GM19238 (cell line): ENCODE measurements around the gene VIM.
A peak's percentile ranks its signal among the peaks of the same experiment; 100 is the strongest.
"Not testable (repeated sequence)": the region's sequence is repeated elsewhere in the genome, so short reads cannot be mapped to it uniquely, and the experiment has no call there.

Experiments used
- DNase-seq: peaks from one replicate; pipeline ENCODE4 v3.0.0; 2011; ENCODE audit warnings: low spot score; ENCODE audit not compliant: insufficient read length

VIM gene

GRCh38 chr10:17256051-17256450 is 28.0 kb downstream of the VIM start:
- no peak for DNase-seq

DNA sequence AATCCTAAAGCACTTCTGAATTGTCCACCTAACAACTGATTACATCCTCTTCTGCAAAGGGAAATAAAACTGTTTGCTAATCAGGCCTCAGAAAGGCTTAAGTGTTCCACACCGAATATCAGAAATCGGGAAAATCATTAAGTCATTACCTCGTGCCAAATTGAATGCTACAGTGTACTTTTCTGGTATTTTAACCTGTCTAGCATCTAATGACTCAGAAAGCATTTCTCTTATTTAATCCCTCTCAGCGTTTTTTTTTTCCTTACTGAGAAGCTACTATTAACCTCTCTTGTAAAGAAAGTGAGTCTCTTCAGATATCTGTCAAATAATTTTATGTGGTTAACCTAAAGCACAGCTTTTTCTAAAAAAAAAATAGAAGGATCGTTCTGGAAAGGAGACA is 28.6 kb downstream of the VIM start:
- DNase-seq = no peak

- peak; percentile 4 for DNase-seq
Measured at GRCh38 chr10:17257466-17258321, 29.7 kb downstream of the VIM start.

DNA sequence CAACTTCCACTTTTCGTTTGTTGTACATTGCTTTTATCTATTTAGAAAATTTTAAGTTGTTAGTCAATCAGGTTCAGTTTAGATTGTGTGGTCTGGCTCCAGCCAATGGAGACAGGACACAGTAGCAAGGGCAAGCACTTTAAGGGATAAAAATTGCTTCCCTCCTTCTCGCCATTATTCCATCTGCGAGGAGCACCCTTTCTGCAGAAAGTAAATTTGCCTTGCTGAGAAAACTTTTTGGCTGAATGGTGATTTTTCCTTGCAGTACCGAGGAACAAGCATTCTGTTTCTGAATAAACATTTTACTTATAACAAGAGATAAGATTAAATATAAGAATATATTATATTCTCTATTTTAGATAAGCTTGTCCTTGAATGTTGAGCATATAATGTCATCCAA is 34.5 kb downstream of the VIM start:
- DNase-seq = no peak

- DNase-seq = no peak
Measured at GRCh38 chr10:17263580-17263979, 35.5 kb downstream of the VIM start.

DNA sequence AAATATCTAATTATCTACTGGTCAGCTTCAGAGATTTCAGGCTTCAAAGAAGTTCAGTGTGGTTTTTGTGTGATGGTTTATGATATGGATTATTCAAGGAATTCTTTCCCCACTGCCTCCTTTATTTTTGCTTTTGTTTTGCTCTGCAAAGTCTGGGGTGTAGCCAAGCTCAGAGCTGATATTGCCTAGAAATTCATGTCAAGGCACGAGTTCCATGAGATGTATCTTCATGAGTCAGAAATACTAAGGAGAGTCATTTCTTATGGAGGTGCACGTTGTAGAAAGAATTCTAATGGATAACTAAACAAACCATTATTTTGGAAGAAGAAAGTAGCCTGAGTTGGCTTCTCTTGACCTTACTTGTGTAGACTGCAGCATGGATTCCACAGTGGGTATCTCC is 37.4 kb downstream of the VIM start:
- no peak for DNase-seq

DNA sequence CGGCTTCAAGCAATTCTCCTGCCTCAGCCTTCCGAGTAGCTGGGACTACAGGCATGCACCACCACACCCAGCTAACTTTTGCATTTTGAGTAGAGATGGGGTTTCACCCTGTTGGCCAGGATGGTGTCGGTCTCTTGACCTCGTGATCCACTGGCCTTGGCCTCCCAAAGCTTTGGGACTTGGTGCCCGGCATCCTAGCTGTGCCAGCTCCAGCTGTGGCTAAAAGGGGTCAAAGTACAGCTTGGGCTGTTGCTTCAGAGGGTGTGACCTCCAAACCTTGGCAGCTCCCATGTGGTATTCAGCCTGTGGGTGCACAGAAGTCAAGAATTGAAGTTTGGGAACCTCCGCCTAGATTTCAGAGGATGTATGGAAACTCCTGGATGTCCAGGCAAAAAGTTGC is 38.5 kb downstream of the VIM start:
- DNase-seq = not testable (repeated sequence)

GRCh38 chr10:17272648-17273047 is 44.6 kb downstream of the VIM start:
- no peak for DNase-seq

- no peak for DNase-seq
Measured at GRCh38 chr10:17273403-17273802, 45.4 kb downstream of the VIM start.

DNA sequence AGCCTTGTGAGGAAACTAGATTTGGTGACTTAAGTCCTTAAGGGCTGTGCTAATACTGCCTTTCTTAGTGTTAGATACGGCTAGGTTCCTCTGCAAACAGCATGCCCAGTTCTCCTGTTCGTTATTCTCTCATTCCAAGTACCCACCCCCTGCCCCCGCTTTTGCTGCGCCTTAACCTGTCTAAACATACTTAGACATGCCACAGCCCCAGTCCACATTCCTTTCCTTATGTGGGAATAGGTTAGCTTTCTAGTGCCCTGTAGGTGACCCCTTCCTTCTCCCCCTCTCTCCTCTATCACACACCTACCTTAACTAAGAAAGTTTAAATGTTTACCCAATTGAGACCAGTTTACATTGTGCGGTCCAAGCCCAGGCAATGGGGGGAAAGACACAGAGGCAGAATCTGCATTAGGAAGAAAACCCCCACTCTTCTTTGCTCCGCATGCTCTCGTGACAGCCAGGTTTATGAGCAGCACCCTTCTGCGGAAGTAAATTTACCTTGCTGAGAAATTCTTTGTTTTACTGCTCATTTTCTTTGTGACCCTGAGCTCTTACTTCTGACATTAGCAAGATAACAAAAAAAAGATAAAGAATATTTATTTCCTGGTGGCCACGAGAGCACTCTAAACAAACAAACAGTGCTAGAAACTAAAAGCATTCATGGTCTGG is 48.8 kb downstream of the VIM start:
- no peak for DNase-seq

DNA sequence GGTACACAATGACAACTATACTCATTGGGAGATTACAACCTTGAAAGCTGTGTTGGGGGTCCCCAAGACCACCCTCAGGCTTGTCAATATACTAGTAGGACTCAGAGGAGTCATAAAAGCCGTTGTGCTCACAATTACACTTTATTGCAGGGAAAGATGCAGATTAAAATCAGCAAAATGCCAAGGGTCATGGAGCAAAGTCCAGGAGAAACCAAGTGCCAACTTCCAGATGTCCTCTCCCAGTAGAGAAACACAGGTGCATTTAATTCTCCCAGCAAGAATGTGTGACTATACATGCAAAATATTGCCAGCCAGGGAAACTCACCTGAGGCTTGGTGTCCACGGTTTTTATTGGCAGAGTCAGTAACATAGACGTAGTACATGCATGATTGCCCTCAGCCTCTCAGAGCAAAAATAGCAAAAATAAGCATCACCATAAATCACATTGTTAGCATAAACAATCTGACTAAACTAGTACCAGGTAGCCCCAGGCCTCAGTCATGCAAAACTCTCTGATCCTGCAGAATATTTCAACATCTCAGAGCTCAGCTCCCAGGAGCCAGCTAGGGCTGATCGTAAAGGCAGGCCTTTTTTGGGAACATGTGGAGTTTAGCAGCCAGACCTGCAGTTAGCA is 50.7 kb downstream of the VIM start:
- no peak for DNase-seq

DNA sequence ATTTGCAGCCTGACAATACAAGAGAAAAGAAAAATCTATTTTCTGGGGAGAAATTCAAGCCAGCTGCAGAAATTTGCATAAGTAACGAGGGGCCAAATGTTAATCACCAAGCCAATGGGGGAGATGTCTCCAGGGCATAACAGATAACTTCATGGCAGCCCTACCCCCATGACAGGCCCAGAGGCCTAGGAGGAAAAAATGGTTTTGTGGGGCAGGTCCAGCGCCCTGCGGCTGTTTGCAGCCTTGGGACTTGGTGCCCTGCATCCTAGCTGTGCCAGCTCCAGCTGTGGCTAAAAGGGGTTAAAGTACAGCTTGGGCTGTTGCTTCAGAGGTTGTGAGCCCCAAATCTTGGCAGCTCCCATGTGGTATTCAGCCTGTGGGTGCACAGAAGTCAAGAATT is 54.3 kb downstream of the VIM start:
- DNase-seq = no peak

GRCh38 chr10:17286562-17287550 is 58.8 kb downstream of the VIM start:
- DNase-seq = no peak
